Measurements from ENCODE around the gene FAM117A.

DNA sequence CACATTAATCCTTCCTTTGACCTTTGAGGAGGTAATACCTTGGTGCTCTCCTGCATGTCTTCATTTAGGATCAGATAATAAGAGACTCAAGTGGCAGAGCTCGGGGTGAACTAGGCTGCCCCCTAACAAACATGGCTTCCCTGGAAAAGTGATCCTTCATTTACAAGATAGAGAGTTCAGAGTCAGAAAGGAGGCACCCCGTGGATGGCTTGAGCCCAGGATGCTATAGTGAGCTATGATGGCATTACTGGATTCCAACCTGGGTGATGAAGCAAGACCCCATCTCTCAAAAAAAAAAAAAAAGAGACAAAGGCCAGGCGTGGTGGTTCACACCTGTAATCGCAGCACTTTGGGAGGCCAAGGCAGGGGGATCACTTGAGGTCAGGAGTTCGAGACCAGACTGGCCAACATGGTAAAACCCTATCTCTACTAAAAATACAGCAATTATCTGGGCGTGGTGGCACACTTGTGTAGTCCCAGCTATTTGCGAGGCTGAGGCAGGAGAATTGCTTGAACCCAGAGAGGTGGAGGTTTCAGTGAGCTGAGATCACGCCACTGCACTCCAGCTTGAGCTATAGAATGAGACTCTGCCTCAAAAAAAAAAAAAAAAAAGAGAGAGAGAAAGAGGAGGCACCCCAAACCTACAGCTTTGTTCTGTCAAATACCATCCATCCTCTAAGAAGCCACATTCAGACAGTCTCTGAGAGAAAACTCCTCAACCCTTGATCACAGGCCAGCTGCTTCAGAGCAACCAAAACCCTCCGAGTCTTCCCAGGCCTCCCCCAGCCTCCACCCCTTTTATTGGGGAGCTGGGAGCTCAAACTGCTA lies 7.4 kb downstream of the FAM117A start:
- TF ChIP-seq, protein P1, sequence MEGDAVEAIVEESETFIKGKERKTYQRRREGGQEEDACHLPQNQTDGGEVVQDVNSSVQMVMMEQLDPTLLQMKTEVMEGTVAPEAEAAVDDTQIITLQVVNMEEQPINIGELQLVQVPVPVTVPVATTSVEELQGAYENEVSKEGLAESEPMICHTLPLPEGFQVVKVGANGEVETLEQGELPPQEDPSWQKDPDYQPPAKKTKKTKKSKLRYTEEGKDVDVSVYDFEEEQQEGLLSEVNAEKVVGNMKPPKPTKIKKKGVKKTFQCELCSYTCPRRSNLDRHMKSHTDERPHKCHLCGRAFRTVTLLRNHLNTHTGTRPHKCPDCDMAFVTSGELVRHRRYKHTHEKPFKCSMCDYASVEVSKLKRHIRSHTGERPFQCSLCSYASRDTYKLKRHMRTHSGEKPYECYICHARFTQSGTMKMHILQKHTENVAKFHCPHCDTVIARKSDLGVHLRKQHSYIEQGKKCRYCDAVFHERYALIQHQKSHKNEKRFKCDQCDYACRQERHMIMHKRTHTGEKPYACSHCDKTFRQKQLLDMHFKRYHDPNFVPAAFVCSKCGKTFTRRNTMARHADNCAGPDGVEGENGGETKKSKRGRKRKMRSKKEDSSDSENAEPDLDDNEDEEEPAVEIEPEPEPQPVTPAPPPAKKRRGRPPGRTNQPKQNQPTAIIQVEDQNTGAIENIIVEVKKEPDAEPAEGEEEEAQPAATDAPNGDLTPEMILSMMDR (IDR thresholded peaks at IDR 0.05) = no peak
- no peak for TF ChIP-seq POLR2A (IDR thresholded peaks at IDR 0.05)
- no peak for TF ChIP-seq POLR2AphosphoS5 (IDR thresholded peaks at IDR 0.05)
